Measurements from ENCODE around the gene ROBO1.

Gene ROBO1

GRCh38 chr3:79491029-79491641 is 276.7 kb downstream of the ROBO1 start:
- ChIA-PET POLR2A (ENCODE audit: low non-redundant PET) (no interaction called here), CTCF (interaction anchor here (0.6 kb wide), 1 partner anchor 129 kb away, joined by 3 read pairs; no protein-coding TSS in a partner anchor)
- TF ChIP-seq CTCF (conservative IDR thresholded peaks at IDR 0.05; ENCODE audit: low read depth): no peak

GRCh38 chr3:79490165-79491028 is 277.4 kb downstream of the ROBO1 start:
- ChIA-PET CTCF (interaction anchor here (0.6 kb wide), 1 partner anchor 128 kb away, joined by 3 read pairs; no protein-coding TSS in a partner anchor), POLR2A (ENCODE audit: low non-redundant PET) (no interaction called here)
- DNase-seq (ENCODE audit: low spot score): no peak
- no peak overlapping the region for H3K27ac ChIP-seq
- TF ChIP-seq CTCF (conservative IDR thresholded peaks at IDR 0.05; ENCODE audit: low read depth): no peak

More at GRCh38 chr3:79491029-79491641, 276.7 kb downstream of the ROBO1 start:
- DNase-seq (ENCODE audit: low spot score): no peak
- H3K27ac ChIP-seq: no peak overlapping the region

DNA sequence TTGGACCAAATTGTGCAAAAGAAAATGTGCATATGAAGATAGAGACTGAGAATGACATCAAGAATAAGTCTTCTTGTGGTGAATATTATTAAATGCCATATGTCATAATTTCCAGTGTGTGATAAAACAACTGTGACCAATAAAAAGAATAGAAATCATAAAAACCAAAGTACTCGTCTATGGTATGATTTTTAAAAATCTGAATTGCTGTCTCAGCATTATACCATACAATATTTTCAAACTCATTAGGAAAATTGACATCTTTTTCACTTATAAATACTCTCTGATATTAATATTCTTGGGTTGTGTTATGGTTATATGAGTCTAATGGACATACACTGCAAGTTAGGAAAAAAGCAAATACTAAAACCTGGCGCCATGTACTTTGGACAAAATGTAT is 279.4 kb downstream of the ROBO1 start:
- POLR2A ChIA-PET (ENCODE audit: low non-redundant PET): no interaction called here
- no peak overlapping the region for H3K27ac ChIP-seq
- TF ChIP-seq CTCF (conservative IDR thresholded peaks at IDR 0.05; ENCODE audit: low read depth): no peak
- CTCF ChIA-PET: no interaction called here
- DNase-seq (ENCODE audit: low spot score): no peak

GRCh38 chr3:79480746-79481145 is 287.1 kb downstream of the ROBO1 start:
- no peak for DNase-seq (ENCODE audit: low spot score)
- TF ChIP-seq CTCF (conservative IDR thresholded peaks at IDR 0.05; ENCODE audit: low read depth): no peak
- no peak overlapping the region for H3K27ac ChIP-seq
- POLR2A ChIA-PET (ENCODE audit: low non-redundant PET): no interaction called here
- CTCF ChIA-PET: no interaction called here

DNA sequence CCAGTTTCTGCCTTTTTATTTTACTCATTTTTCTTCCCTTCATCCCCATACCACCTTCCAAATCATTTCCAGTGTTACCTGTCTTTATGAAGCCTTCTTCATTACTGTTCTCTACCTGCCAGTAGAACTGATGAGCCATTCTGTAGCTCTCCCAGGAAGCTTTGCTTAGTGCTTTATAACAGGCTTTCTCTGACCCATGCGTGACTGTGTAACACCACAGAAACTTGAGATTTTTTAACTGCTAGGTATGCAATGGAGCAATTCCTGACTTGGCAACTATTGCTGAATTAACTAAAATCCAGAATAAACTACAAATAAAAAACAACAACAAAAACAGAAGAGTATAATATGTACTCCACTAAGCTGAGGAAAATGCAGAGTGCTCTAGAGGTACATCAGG is 289.2 kb downstream of the ROBO1 start:
- DNase-seq (ENCODE audit: low spot score): no peak
- CTCF ChIA-PET: no interaction called here
- POLR2A ChIA-PET (ENCODE audit: low non-redundant PET): no interaction called here
- TF ChIP-seq CTCF (conservative IDR thresholded peaks at IDR 0.05; ENCODE audit: low read depth): no peak
- H3K27ac ChIP-seq: no peak overlapping the region

- ChIA-PET POLR2A (ENCODE audit: low non-redundant PET) (no interaction called here), CTCF (no interaction called here)
- no peak for DNase-seq (ENCODE audit: low spot score)
- no peak overlapping the region for H3K27ac ChIP-seq
- no peak for TF ChIP-seq CTCF (conservative IDR thresholded peaks at IDR 0.05; ENCODE audit: low read depth)
Observed at GRCh38 chr3:79477242-79477641, 290.6 kb downstream of the ROBO1 start.

All from RWPE1 (cell line).